Glutamatergic neuron (in vitro differentiated cells): ENCODE results near the gene PDE1A. TPM values are rescaled to one million over a fixed set of nuclear protein-coding genes. Genes with fewer than 3 reads are reported as not detected.

Source experiments
- DNase-seq: peaks from one replicate; pipeline ENCODE4 v3.0.0; 2022
- H3K27ac Mint-ChIP-seq: one replicate; pipeline ENCODE4 v1.8.0; 2020; ENCODE audit warnings: mild to moderate bottlenecking, mixed read lengths, inconsistent platforms; ENCODE audit not compliant: unreplicated experiment
- H3K27me3 Mint-ChIP-seq: one replicate; pipeline ENCODE4 v1.8.0; 2020; ENCODE audit warnings: mild to moderate bottlenecking, moderate library complexity, mixed read lengths, inconsistent platforms; ENCODE audit not compliant: unreplicated experiment
- H3K36me3 Mint-ChIP-seq: one replicate; pipeline ENCODE4 v1.8.0; 2020; ENCODE audit warnings: mild to moderate bottlenecking, mixed read lengths, inconsistent platforms; ENCODE audit not compliant: unreplicated experiment
- H3K4me1 Mint-ChIP-seq: one replicate; pipeline ENCODE4 v1.8.0; 2020; ENCODE audit warnings: mild to moderate bottlenecking, low read depth, mixed read lengths, inconsistent platforms; ENCODE audit not compliant: unreplicated experiment
- H3K4me3 Mint-ChIP-seq: one replicate; pipeline ENCODE4 v1.8.0; 2020; ENCODE audit warnings: mild to moderate bottlenecking, mixed read lengths, inconsistent platforms; ENCODE audit not compliant: unreplicated experiment
- H3K9me3 Mint-ChIP-seq: one replicate; pipeline ENCODE4 v1.8.0; 2020; ENCODE audit warnings: mild to moderate bottlenecking, moderate library complexity, mixed read lengths, inconsistent platforms; ENCODE audit not compliant: unreplicated experiment
- total RNA-seq: library from RNA; stranded (reverse); fragmentation: NEBNext Ultra II Directional; extraction: Animal tissue kit (Norgen Biotek cat#: 25700); gene quantifications from one replicate; pipeline ENCODE4 v1.2.1, GENCODE V29; 2021; ENCODE audit not compliant: unreplicated experiment
- TF ChIP-seq, protein P1 (sequence below): fragments of 200-600 bp; sonication (generic); IDR thresholded peaks from one replicate; pipeline ENCODE4 v1.5.0; 2021; ENCODE audit not compliant: partially characterized antibody, unreplicated experiment

Gene PDE1A
- total RNA-seq, 1 donor from 2014 or later, result 4.2 TPM

- peaks cover 2% of the 10 kb centered on the region for H3K9me3 Mint-ChIP-seq
- TF ChIP-seq, protein P1, sequence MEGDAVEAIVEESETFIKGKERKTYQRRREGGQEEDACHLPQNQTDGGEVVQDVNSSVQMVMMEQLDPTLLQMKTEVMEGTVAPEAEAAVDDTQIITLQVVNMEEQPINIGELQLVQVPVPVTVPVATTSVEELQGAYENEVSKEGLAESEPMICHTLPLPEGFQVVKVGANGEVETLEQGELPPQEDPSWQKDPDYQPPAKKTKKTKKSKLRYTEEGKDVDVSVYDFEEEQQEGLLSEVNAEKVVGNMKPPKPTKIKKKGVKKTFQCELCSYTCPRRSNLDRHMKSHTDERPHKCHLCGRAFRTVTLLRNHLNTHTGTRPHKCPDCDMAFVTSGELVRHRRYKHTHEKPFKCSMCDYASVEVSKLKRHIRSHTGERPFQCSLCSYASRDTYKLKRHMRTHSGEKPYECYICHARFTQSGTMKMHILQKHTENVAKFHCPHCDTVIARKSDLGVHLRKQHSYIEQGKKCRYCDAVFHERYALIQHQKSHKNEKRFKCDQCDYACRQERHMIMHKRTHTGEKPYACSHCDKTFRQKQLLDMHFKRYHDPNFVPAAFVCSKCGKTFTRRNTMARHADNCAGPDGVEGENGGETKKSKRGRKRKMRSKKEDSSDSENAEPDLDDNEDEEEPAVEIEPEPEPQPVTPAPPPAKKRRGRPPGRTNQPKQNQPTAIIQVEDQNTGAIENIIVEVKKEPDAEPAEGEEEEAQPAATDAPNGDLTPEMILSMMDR, result no peak
- H3K36me3 Mint-ChIP-seq, result no peaks in the 10 kb centered on the region
- DNase-seq, result no peak
- no peak overlapping the region for H3K4me3 Mint-ChIP-seq
- peaks cover 11% of the 10 kb centered on the region for H3K4me1 Mint-ChIP-seq
- H3K27me3 Mint-ChIP-seq, result peaks cover 1% of the 10 kb centered on the region
- no peak overlapping the region for H3K27ac Mint-ChIP-seq
Measured at GRCh38 chr2:182319556-182320505, 107.0 kb downstream of the PDE1A start.

DNA sequence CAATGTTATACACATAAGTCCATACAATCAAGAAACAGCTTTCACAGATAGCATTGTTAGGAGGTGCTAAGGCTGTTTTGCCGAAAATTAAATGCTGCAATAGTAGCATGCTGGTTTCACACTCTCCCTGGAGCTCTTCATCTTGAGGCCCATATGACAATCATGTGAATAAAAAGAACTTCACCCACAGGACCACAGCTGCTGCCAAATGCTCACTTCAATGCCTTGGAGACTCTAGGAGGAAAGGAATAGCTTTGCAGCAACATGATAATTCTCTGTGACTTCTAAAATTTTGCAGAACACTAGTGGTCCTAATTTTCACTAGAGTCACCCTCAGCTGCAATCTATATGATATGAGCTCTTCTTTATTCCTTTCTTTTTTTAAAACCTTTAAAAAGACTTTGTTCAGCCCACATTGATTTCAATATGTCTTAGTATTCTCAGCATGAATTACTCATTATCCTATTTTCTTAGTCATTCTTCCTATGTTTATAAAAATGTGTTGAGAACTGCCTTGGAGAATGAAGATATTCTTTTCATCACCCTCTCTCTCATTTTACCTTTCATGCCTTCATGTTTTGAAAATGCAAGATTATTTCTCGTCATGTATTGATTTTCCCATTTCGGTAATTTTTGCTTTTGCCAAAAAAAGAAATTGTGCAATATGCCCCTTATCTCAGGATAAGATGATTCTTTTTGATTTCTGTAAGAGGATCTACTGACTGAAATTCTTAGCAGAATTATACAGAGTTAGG, 108.2 kb downstream of the PDE1A start:
- Mint-ChIP-seq H3K36me3 (no peaks in the 10 kb centered on the region), H3K9me3 (peaks cover 2% of the 10 kb centered on the region), H3K27ac (peak overlapping the region; percentile 39), H3K4me1 (peaks cover 11% of the 10 kb centered on the region), H3K4me3 (no peak overlapping the region), H3K27me3 (no peaks in the 10 kb centered on the region)
- TF ChIP-seq, protein P1, result no peak
- peak; percentile 25 for DNase-seq

DNA sequence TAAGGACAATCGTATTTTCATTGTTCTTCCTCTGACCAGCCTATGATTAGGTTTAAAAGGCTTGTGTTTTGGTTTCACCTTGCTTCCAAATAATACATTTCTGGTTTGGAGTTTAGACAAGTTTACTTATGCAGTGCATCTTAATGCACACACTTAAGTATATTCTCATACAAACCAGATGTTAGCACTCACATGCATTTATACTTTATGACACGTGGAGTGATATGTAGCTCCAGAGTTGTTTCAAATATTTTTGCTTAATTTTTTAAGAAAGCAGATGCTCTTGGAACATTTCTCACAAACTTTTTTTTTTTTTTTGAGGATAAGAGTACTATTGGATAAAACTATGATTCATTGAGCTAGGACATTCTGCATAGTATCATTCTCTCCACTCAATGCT, 109.9 kb downstream of the PDE1A start:
- Mint-ChIP-seq H3K9me3 (peaks cover 2% of the 10 kb centered on the region), H3K4me1 (peaks cover 11% of the 10 kb centered on the region), H3K27me3 (no peaks in the 10 kb centered on the region), H3K27ac (no peak overlapping the region), H3K4me3 (no peak overlapping the region), H3K36me3 (no peaks in the 10 kb centered on the region)
- TF ChIP-seq, protein P1, result no peak
- DNase-seq, result no peak

DNA sequence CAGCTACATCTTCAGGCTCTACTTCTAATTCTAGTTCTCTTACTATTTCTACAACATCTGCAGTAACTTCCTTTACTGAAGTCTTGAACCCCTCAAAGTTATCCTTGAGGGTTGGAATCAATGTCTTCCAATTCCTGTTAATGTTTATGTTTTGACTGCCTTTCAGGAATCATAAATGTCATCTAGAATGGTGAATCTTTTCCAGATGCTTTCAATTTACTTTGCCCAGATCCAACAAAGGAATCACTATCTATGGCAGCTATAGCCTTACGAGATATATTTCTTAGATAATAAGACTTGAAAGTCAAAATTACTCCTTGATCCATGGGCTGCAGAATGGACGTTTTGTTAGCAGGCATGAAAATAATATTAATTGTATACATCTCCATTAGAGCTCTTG, 123.9 kb downstream of the PDE1A start:
- H3K9me3 Mint-ChIP-seq, result no peaks in the 10 kb centered on the region

More for the DNA sequence above, 123.9 kb downstream of the PDE1A start:
- Mint-ChIP-seq H3K4me1 (no peaks in the 10 kb centered on the region), H3K4me3 (no peak overlapping the region), H3K36me3 (no peaks in the 10 kb centered on the region), H3K27ac (no peak overlapping the region), H3K27me3 (peaks cover 2% of the 10 kb centered on the region)
- TF ChIP-seq, protein P1, result no peak
- no peak for DNase-seq
